ENCODE results near the gene ATN1. TPM values are rescaled to one million over a fixed set of nuclear protein-coding genes. Genes with fewer than 3 reads are reported as not detected.

ATN1 gene
- total and polyA plus RNA-seq, 9 of the 15 experiments (the other 6 are each of a cell fraction or from before 2014, with no cell fraction given), result 0.15 to 49.8 (median 2.7) TPM

DNA sequence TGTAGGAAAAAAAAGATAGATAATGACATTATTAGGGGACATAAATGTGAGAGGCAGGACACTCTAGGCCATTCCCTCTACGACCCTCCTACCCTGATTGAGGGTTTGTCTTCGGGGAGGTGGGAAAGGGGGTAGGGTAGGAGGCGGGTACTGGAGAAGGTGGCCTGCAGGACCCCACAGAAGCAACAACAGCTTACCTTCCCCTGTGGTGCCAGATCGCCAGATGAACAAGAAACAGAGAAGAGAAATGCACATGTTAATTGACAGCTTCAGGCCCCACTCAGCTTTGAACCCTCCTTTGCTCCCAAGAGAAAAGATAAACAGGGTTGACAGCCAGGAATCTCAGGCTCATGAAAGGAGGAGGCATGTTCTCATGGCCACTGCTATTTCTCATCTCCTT lies 38.0 kb downstream of the ATN1 start:
- Histone ChIP-seq H3K27me3 (ENCODE audit: control insufficient read depth in 2 of 2, insufficient read depth in 2 of 2, low read length in 2 of 2) (no peaks in the 10 kb centered on the region), H3K9me3 (replicated peaks; ENCODE audit: control insufficient read depth, insufficient read depth, low read depth, low read length) (no peaks in the 10 kb centered on the region), H3K79me2 (ENCODE audit: control insufficient read depth, insufficient read depth, low read length) (peaks cover 46% of the 10 kb centered on the region), H2AFZ (ENCODE audit: low read depth, low read length) (no peak overlapping the region), H4K20me1 (replicated peaks; ENCODE audit: control insufficient read depth, insufficient read depth, low read length) (no peaks in the 10 kb centered on the region), H3K9ac (ENCODE audit: insufficient read depth in 1 of 2, low read depth in 2 of 2, low read length in 2 of 2) (peak overlapping the region; percentile 31 to 51; a peak in 3 of 4 replicates), H3K4me1 (replicated peaks in 1 of 2; ENCODE audit: control insufficient read depth in 2 of 2, insufficient read depth in 2 of 2, low read length in 2 of 2) (peaks cover 54 to 67% of the 10 kb centered on the region in 2 experiments), H3K4me3 (no peak overlapping the region), H3K27ac (ENCODE audit: extremely low read depth, low read depth, low read length) (peak overlapping the region; percentile 83), H3K4me2 (ENCODE audit: insufficient read depth, low read length) (peak overlapping the region; percentile 9; the same call in 1 of the 2 replicates), H3K36me3 (ENCODE audit: control insufficient read depth, insufficient read depth, low read length) (peaks cover 49% of the 10 kb centered on the region), H3K9me1 (ENCODE audit: control insufficient read depth, insufficient read depth, low read length) (no peaks in the 10 kb centered on the region)
- no peak for TF ChIP-seq TCF3 (CRISPR knock-in tag; IDR thresholded peaks at IDR 0.05)
- peak; percentile 68 for TF ChIP-seq PKNOX1 (IDR thresholded peaks at IDR 0.05)
- in situ Hi-C loops (cut with MboI) (no loop called here), intact Hi-C loops (cut with micrococcal nuclease) (loop anchor here (1.0 to 10.0 kb wide), 2 partner anchors 21 to 219 kb away; partner anchors contain the start of genes C12orf57 and PEX5)
- no peak for FAIRE-seq
- BruUV-seq (replicated peaks), result no TSS peak
- DNase-seq (ENCODE audit: extremely low read depth in 1 of 4, low spot score in 3 of 4), result no peak
- 44% methylated on average over 4 of the region's 4 CpGs for WGBS (ENCODE audit: insufficient coverage, low coverage, missing lambda C conversion rate)
- ChIA-PET POLR2A (interaction anchor here (0.6 to 1.6 kb wide), 5 partner anchors 21 to 139 kb away, joined by 3 to 6 read pairs (median 3); partner anchors contain the start of genes C12orf57 and RNU7-1), CTCF (ENCODE audit: low intra/inter-chr PET ratio) (interaction anchor here (1.0 to 2.1 kb wide), 4 partner anchors 19 to 97 kb away, joined by 3 to 12 read pairs (median 5); partner anchors contain the start of gene C12orf57)
- ATAC-seq, result no peak

GRCh38 chr12:6966351-6966750 lies 38.6 kb downstream of the ATN1 start:
- DNase-seq (ENCODE audit: extremely low read depth in 1 of 4, low spot score in 3 of 4) (no peak), FAIRE-seq (no peak), ATAC-seq (no peak)
- intact Hi-C loops (cut with micrococcal nuclease), result loop anchor here (10.0 kb wide), 1 partner anchor 218 kb away; the partner anchor contains the start of gene PEX5
- no peaks in the 10 kb centered on the region for H4K20me1 ChIP-seq (replicated peaks; ENCODE audit: control insufficient read depth, insufficient read depth, low read length)
- peaks cover 46% of the 10 kb centered on the region for H3K79me2 ChIP-seq (ENCODE audit: control insufficient read depth, insufficient read depth, low read length)
- H3K9me3 ChIP-seq (replicated peaks; ENCODE audit: control insufficient read depth, insufficient read depth, low read depth, low read length), result no peaks in the 10 kb centered on the region
- no peak overlapping the region for H3K4me2 ChIP-seq (ENCODE audit: insufficient read depth, low read length)
- no peak overlapping the region for H3K4me3 ChIP-seq
- H2AFZ ChIP-seq (ENCODE audit: low read depth, low read length), result no peak overlapping the region
- TF ChIP-seq POLR2AphosphoS5 (IDR thresholded peaks at IDR 0.05; ENCODE audit: control insufficient read depth, insufficient read depth, low read depth, low read length), result peak; percentile 24; the same call in 1 of the 2 replicates
- no peak for TF ChIP-seq ZNF79 (CRISPR knock-in tag; IDR thresholded peaks at IDR 0.05; ENCODE audit: low read depth)
- 68% methylated on average over 5 of the region's 7 CpGs for WGBS (ENCODE audit: insufficient coverage, low coverage, missing lambda C conversion rate)
- ChIA-PET CTCF (ENCODE audit: low intra/inter-chr PET ratio) (no interaction called here), POLR2A (interaction anchor here (0.6 to 1.6 kb wide), 7 partner anchors 19 to 145 kb away, joined by 3 to 6 read pairs (median 3); partner anchors contain the start of genes C12orf57 and RNU7-1)
- no TSS peak for BruUV-seq (replicated peaks)
- no peaks in the 10 kb centered on the region for H3K27me3 ChIP-seq (ENCODE audit: control insufficient read depth in 2 of 2, insufficient read depth in 2 of 2, low read length in 2 of 2)
- peak overlapping the region in 1 of 2 experiments; percentile 60; a peak in 1 of 4 replicates for H3K9ac ChIP-seq (ENCODE audit: insufficient read depth in 1 of 2, low read depth in 2 of 2, low read length in 2 of 2)
- in situ Hi-C loops (cut with MboI), result no loop called here
- H3K4me1 ChIP-seq (replicated peaks in 1 of 2; ENCODE audit: control insufficient read depth in 2 of 2, insufficient read depth in 2 of 2, low read length in 2 of 2), result peaks cover 47 to 60% of the 10 kb centered on the region in 2 experiments
- no peaks in the 10 kb centered on the region for H3K9me1 ChIP-seq (ENCODE audit: control insufficient read depth, insufficient read depth, low read length)
- no peak overlapping the region; the same call in 2 of the 3 replicates for H3K27ac ChIP-seq (ENCODE audit: extremely low read depth, low read depth, low read length)
- H3K36me3 ChIP-seq (ENCODE audit: control insufficient read depth, insufficient read depth, low read length), result peaks cover 49% of the 10 kb centered on the region

Data from K562 (cell line).